PC-9 (cell line): ENCODE results near the gene ZNF124. TPM values are rescaled to one million over a fixed set of nuclear protein-coding genes. Genes with fewer than 3 reads are reported as not detected.

Experiments
- BruUV-seq: library from RNA; stranded (reverse); fragments of 400-500 nt; replicated peaks from 2 replicates; lab custom pipeline; 2021; lab: Mats Ljungman, UMichigan
- CTCF ChIA-PET: fragments of 300-600 bp; sonication (Branson Sonifier 250); formaldehyde crosslinking; loops from one replicate; lab custom pipeline; 2022; ENCODE audit warnings: antibody characterized with exemption; lab: Charles Lee
- POLR2A ChIA-PET: fragments of 300-600 bp; sonication (Branson Sonifier 250); formaldehyde crosslinking; loops from one replicate; lab custom pipeline; 2022; ENCODE audit warnings: antibody characterized with exemption; ENCODE audit not compliant: unreplicated experiment; lab: Charles Lee
- DNase-seq, 2 experiments: peaks; one replicate each; pipeline versions ENCODE4 v3.0.0 to v3.0.0-alpha.2; 2015 to 2022; ENCODE audit warnings: mixed read lengths in 1 of 2
- H2AFZ ChIP-seq: fragments of 200-600 bp; sonication (generic); 2 replicates; pipeline ENCODE4 v1.8.1; 2017; ENCODE audit warnings: antibody characterized with exemption
- H3F3A ChIP-seq: fragments of 200-600 bp; sonication (generic); 2 replicates; pipeline ENCODE4 v1.8.1; 2017; ENCODE audit warnings: antibody characterized with exemption, mild to moderate bottlenecking, low read depth; ENCODE audit not compliant: insufficient read depth
- H3K27ac ChIP-seq: fragments of 200-600 bp; sonication (generic); 2 replicates; pipeline ENCODE4 v1.6.1; 2016; ENCODE audit warnings: mixed run types
- H3K27me3 ChIP-seq: fragments of 200-600 bp; sonication (generic); 2 replicates; pipeline ENCODE4 v1.6.1; 2016; ENCODE audit warnings: low read depth, mixed run types; ENCODE audit not compliant: insufficient read depth
- H3K36me3 ChIP-seq: fragments of 200-600 bp; sonication (generic); 2 replicates; pipeline ENCODE4 v1.6.1; 2016; ENCODE audit warnings: low read depth, mixed run types
- H3K4me1 ChIP-seq: fragments of 200-600 bp; sonication (generic); replicated peaks from 2 replicates; pipeline ENCODE4 v1.6.1; 2016; ENCODE audit warnings: mixed run types; ENCODE audit not compliant: insufficient read depth
- H3K4me2 ChIP-seq: fragments of 200-600 bp; sonication (generic); 2 replicates; pipeline ENCODE4 v1.6.1; 2017; ENCODE audit warnings: mixed run types
- H3K4me3 ChIP-seq: fragments of 200-600 bp; sonication (generic); 2 replicates; pipeline ENCODE4 v1.6.1; 2016; ENCODE audit warnings: mixed run types
- H3K79me2 ChIP-seq: fragments of 200-600 bp; sonication (generic); 2 replicates; pipeline ENCODE4 v1.6.1; 2017; ENCODE audit warnings: low read depth, mixed run types
- H3K9me2 ChIP-seq: fragments of 200-600 bp; sonication (generic); 2 replicates; pipeline ENCODE4 v1.8.1; 2017; ENCODE audit warnings: mild to moderate bottlenecking; ENCODE audit not compliant: insufficient read depth
- H3K9me3 ChIP-seq: fragments of 200-600 bp; sonication (generic); 2 replicates; pipeline ENCODE4 v1.8.1; 2016; ENCODE audit warnings: low read depth; ENCODE audit not compliant: insufficient read depth
- H4K20me1 ChIP-seq: fragments of 200-600 bp; sonication (generic); 2 replicates; pipeline ENCODE4 v1.8.1; 2017; ENCODE audit not compliant: insufficient read depth
- CTCF ChIP-seq: fragments of 200-600 bp; sonication (generic); conservative IDR thresholded peaks from 2 replicates; pipeline ENCODE4 v1.6.1; 2017; ENCODE audit warnings: mixed run types, antibody characterized with exemption, mild to moderate bottlenecking, moderate library complexity
- EZH2 ChIP-seq: fragments of 200-600 bp; sonication (generic); IDR thresholded peaks from 2 replicates; pipeline ENCODE4 v1.8.0; 2017; ENCODE audit warnings: antibody characterized with exemption, low read depth
- intact Hi-C: fragments of 100-400 bp; cut with micrococcal nuclease; formaldehyde crosslinking; loops from one replicate; pipeline ENCODE4 v1.10.0; 2022; ENCODE audit not compliant: unreplicated experiment
- total RNA-seq: library from RNA; stranded (reverse); gene quantifications from 2 replicates; pipeline ENCODE4 v1.2.3, GENCODE V29; 2021

The ZNF124 gene
- total RNA-seq, 1 experiment from 2014 or later = 9.5 TPM

- Histone ChIP-seq H3K4me2 (peak overlapping the region; percentile 60), H3K27me3 (peaks cover 8% of the 10 kb centered on the region; the same call in 1 of the 2 replicates), H3K9me3 (no peaks in the 10 kb centered on the region), H3K27ac (no peak overlapping the region), H3K4me3 (no peak overlapping the region; the same call in 1 of the 2 replicates), H2AFZ (no peak overlapping the region), H3F3A (no peaks in the 10 kb centered on the region), H3K79me2 (no peaks in the 10 kb centered on the region), H3K36me3 (no peaks in the 10 kb centered on the region), H4K20me1 (no peaks in the 10 kb centered on the region), H3K4me1 (no peaks in the 10 kb centered on the region), H3K9me2 (no peaks in the 10 kb centered on the region)
- TF ChIP-seq EZH2 (no peak), CTCF (no peak)
- CTCF ChIA-PET = interaction anchor here (0.6 kb wide), 1 partner anchor 180 kb away, joined by 4 read pairs; no protein-coding TSS in a partner anchor
- POLR2A ChIA-PET = no interaction called here
- BruUV-seq = no TSS peak
- peak in 1 of 2 experiments; percentile 59 for DNase-seq
- intact Hi-C loops = no loop called here
These were observed 59.9 kb downstream of the ZNF124 start for GRCh38 chr1:247111700-247112478.

GRCh38 chr1:247111259-247111699, 60.5 kb downstream of the ZNF124 start:
- H3K79me2 ChIP-seq = no peaks in the 10 kb centered on the region
- POLR2A ChIA-PET = no interaction called here
- no peak overlapping the region for H3K4me3 ChIP-seq
- CTCF ChIA-PET = interaction anchor here (0.6 kb wide), 1 partner anchor 179 kb away, joined by 4 read pairs; no protein-coding TSS in a partner anchor
- intact Hi-C loops = no loop called here
- no peaks in the 10 kb centered on the region for H3K4me1 ChIP-seq
- no peaks in the 10 kb centered on the region for H3K36me3 ChIP-seq
- peaks cover 8% of the 10 kb centered on the region; the same call in 1 of the 2 replicates for H3K27me3 ChIP-seq
- no peaks in the 10 kb centered on the region for H3K9me2 ChIP-seq
- no peak overlapping the region for H2AFZ ChIP-seq
- no peaks in the 10 kb centered on the region for H4K20me1 ChIP-seq
- no peak overlapping the region for H3K27ac ChIP-seq
- no peak overlapping the region for H3K4me2 ChIP-seq
- TF ChIP-seq EZH2 = no peak
- no peak for TF ChIP-seq CTCF
- H3F3A ChIP-seq = no peaks in the 10 kb centered on the region
- no peaks in the 10 kb centered on the region for H3K9me3 ChIP-seq
- BruUV-seq = no TSS peak
- no peak for DNase-seq

DNA sequence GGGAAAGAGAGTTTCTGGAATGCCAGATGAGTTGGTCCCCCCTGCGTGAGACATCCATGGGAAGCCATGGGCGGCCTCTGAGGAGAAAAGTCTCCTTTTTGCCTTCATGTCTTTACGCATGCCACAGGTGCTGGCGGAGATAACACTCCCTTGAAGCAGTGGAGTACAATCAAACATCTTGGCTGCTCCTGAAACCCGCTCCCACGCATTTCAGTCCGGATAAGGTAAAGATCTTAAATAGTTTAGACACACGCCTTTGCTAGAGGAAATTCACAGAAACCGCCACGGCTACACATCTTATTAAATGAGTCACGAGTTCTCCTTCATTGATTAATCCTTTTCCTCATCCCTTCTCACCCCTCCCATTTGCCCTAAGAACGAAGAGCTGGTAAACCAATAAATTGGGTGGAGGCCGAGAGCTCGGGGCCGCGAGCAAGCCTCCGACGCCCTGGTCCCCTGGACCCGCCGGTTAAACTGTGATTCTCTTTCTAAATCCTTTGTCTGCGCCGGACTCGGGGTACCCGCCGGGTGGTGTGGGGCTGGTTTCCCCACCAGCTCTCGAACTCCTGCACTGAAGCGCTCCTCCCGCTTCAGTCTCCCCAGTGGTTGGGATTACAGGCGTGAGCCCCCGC, 61.1 kb downstream of the ZNF124 start:
- no TSS peak for BruUV-seq
- no peak overlapping the region for H2AFZ ChIP-seq

More for the DNA sequence above, 61.1 kb downstream of the ZNF124 start:
- Histone ChIP-seq H3K79me2 (no peaks in the 10 kb centered on the region), H3K27me3 (peaks cover 8% of the 10 kb centered on the region; the same call in 1 of the 2 replicates), H3K9me2 (no peaks in the 10 kb centered on the region), H3K27ac (no peak overlapping the region), H4K20me1 (no peaks in the 10 kb centered on the region), H3K4me2 (no peak overlapping the region), H3K9me3 (no peaks in the 10 kb centered on the region), H3K4me1 (no peaks in the 10 kb centered on the region), H3K36me3 (no peaks in the 10 kb centered on the region), H3F3A (no peaks in the 10 kb centered on the region), H3K4me3 (no peak overlapping the region)
- no peak for DNase-seq
- CTCF ChIA-PET = interaction anchor here (0.6 kb wide), 1 partner anchor 179 kb away, joined by 4 read pairs; no protein-coding TSS in a partner anchor
- intact Hi-C loops = no loop called here
- no peak for TF ChIP-seq CTCF
- no peak for TF ChIP-seq EZH2
- POLR2A ChIA-PET = no interaction called here
